Left lobe of liver (tissue), 2 donors: ENCODE data around the gene VPS37C. TPM values are rescaled to one million over a fixed set of nuclear protein-coding genes. Genes with fewer than 3 reads are reported as not detected.
"Not testable (repeated sequence)": the region's sequence is repeated elsewhere in the genome, so short reads cannot be mapped to it uniquely, and the experiment has no call there.

ENCODE experiments used
- ATAC-seq: fragments of 200-7000 bp; cut with Tn5 transposase; one replicate; pipeline ENCODE4 v1.9.1; 2020; ENCODE audit warnings: mild to moderate bottlenecking, moderate library complexity
- DNase-seq: peaks from one replicate; pipeline ENCODE4 v3.0.0-alpha.2; 2020; ENCODE audit warnings: low spot score
- total RNA-seq: library from RNA; stranded (reverse); gene quantifications from one replicate; pipeline ENCODE4 v1.2.1, GENCODE V29; 2021
- donor health status: DM: no; HTN: no; CAD: no; lungs with moderate emphysema.
- donor health status: DM: no; HTN: yes; CAD: no.

Gene VPS37C
- total RNA-seq, 1 donor from 2014 or later, result 5.9 TPM

DNA sequence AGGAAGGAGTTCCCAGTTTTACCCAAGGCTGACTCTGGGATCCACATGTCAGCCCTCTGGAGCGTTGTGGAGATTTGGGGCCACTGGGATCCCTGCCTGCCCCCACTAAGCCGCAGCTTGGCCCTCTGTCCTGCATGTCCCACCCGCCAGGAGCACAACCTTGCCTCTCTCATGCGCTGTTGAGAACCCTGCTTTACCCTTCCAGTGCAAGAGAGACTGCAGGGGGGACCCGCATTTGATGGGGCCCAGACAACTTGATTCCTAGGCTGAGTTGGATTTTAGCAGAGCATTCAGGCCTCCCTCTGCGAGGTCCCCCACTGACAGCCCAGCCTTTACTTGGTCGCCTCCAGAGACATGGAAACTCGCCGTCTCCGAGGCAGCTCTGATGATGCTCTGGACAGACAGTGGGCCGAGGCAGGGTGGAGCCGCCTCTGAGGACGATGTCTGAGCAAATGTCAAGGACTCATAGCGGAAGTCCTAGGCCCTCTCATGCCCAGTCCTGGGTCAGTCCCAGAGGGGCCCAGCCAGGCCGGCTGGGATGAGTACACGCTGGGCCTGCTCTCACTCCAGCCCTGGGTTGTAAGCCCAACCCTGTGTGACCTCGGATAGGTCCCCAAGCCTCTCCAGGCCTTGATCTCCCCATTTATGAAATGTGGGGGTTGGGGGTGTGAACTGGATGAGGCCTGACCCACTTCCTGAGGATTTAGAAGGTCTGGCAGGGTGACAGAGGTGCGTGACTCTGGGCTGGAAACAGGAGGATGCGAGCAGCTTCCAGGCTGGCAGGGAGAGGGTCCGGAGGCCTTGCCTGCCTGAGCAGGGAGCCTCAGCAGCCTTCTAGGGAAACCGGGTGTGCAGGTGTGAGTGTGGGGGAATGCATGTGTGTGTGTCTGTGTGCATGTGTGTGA, 58.3 kb downstream of the VPS37C start:
- ATAC-seq (no peak), DNase-seq (no peak)

DNA sequence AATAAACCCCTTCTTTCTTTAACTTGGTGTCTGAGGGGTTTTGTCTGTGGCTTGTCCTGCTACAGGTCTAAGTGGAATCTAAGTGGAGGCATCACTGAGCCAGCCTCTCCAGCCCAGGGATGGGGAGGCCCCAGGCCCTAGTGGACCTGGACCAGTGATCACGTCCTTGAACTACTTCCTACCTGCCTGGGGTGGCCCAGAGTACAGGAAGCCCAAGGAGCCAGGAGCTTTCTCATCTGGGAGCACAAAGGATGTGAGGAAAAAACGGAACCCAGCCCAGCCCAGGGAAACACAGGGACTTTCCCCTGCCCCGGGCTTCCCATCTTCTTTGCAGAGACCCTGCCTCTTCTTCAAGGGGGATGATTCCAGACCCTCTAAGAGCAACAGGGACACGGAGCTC, 62.4 kb downstream of the VPS37C start:
- ATAC-seq (no peak), DNase-seq (no peak)

DNA sequence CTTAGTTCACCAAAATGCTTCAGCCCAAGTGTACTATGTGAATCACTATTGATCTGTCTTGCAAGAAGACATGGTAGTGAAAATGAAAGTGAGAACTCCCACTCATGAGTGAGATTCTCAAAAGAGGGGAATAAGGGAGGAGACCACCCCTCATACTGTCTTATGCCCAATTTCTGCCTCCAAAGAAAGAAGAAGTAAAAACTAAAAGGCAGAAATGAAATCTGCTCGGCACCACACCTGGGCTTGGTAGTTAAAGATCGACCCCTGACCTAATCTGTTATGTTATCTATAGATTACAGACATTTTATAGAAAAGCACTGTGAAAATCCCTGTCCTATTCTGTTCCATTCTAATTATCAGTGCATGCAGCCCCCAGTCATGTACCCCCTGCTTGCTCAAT, 63.0 kb downstream of the VPS37C start:
- not testable (repeated sequence) for DNase-seq, ATAC-seq

DNA sequence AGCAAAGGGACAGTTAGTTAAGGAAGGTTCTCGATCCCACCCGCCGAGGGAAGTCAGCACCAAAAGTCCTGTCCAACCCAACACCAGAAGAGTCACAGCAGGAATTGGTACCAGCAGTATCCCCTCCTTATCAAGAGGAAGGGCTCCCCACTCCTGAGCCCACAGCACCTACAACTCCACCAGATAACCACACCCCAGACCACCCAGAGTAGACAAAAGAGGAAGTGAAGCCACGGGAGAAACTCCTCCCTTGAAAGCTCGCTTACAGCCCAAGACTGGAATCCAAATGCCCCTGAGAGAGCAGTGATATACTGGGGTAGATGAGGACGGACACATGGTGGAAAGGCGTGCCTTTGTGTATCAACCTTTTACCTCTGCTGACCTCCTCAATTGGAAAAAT, 66.2 kb downstream of the VPS37C start:
- no peak for ATAC-seq
- DNase-seq, result no peak

DNA sequence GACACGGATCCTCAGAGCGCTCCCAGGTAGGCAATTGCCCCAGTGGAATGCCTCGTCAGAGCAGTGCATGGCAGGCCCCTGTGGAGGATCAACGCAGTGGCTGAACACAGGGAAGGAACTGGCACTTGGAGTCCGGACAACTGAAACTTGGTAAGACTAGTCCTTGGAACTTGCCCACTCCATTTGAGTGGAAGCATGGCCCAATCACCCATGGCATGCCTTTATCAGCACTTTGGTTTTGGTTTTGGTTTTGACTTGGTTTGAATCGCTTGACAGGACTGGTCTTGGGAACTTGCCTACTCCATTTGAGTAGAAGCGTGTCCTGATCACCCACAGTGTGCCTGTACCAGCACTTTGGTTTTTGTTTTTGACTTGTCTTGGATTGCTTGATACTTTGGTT, 67.1 kb downstream of the VPS37C start:
- not testable (repeated sequence) for ATAC-seq, DNase-seq

DNA sequence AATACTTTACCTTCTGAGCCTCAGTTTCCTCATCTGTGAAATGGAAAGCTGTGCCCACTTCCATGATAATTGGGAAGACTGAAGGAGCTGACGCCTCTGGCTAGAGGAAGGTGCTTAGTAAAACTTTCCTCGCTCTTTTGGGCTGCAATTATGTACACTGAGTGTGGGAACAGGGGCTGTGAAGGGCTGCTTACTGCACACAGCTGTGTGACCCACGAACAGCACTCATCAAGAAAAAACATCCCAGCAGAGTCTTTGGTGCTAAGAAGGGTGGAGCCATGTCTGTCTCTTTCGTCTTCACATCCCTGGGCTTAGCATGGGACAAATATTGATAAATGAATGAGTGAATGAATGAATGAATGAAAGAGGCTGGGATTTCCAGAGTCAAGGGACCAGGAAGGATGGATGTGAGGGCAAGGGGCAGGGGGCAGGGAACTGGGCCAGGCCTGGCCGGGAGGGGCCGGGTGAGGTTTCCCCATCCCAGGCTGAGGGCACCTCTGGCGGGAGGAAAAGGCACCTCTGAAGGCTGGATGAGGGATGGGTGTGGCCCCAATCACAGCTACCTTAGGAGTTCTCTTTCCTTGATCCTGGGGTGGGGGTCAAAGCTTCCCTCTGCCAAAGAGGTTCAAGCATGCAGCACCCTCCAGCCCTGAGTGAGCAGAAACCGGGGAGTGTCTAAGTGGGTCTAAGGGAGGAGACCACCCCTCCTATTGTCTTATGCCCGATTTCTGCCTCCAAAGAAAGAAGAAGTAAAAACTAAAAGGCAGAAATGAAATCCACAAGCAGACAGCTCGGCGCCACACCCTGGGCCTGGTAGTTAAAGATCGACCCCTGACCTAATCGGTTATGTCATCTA, 68.1 kb downstream of the VPS37C start:
- ATAC-seq, result no peak
- DNase-seq, result no peak

DNA sequence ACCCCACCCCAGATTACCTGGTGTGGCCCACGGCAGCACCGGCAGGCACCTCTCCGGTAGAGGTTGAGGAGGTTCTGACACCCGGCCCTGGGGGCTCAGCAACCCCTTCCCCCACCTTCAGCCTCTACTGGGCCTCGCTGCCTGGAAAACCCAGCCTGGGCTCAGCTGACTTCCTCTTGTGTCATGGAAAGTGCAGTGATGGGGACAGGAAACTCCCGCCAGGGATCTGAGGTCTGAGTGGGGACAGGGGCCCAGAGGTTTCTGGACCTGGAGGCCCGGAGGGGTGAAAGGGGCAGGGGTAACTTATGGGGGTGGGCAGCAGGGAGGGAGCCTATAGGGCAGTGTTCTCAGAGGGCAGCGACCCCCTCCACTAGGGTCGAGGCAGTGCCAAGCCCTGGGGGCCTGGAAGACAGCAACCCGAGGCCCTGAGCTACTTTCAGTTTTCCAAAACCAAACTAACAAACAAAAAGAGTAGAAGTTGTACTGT, 68.9 kb downstream of the VPS37C start:
- ATAC-seq, result no peak

DNA sequence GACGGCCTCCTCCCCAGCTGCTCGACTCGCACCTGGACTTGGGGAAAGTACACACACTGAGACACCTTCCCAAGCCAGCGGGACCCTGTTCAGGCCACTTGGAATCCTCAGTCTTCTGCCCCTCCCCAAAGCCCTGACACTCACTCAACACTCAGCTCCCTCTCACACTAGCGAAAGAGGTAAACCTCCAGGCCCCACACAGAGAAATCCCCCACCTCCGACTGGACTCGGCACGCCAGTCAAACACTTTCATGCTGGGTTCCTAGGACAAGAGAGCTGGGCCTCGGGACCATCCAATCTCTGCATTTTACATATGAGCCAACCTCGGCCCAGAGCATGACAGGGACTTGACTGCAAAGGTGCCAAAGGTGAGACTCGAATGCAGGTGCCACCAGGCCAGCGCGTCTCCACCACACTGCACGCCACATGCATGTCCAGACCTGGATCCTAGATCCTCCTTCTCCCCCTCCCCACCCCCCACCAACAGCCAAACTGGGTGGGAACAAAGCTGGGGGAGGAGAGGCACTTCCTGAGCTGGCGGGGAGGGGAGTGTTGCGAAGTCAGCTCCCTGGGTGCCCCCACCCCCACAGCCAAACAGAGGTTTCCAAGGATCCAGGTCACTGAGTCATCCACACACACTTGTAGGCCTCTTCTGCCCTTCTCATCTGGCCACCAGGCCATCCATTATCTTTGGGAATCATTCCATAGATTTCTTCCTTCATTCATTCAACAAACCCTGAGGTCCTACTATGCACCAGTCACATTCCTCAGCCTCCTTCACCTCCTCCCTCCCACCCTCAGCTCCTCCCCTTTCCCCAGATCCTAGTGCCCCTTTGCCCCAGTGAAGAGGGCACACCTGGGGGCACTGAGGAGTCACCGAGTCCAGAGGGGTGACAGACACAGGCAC, 69.6 kb downstream of the VPS37C start:
- no peak for DNase-seq

More for the DNA sequence above, 68.9 kb downstream of the VPS37C start:
- DNase-seq, result no peak

DNA sequence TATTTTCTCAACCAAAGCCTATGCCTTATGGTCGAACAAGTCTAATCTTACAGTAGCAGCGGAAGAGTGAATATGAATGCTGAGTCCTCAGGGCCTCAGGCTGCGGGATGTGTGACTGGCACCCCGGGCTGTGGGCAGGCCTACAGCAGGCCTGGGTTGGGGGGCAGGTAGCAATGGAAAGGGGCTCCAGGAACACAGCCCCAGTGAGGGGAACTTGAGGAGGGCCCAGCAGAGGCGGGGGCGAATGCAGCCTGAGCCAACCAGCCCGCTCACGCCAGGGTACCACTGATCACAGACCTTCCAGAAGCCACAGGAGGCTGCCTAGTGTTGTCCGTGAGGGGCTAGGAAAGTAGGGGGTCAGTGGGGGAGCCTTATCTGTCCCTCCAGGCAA, 70.2 kb downstream of the VPS37C start:
- no peak for ATAC-seq
- DNase-seq, result no peak

More for the DNA sequence above, 69.6 kb downstream of the VPS37C start:
- ATAC-seq, result no peak

DNA sequence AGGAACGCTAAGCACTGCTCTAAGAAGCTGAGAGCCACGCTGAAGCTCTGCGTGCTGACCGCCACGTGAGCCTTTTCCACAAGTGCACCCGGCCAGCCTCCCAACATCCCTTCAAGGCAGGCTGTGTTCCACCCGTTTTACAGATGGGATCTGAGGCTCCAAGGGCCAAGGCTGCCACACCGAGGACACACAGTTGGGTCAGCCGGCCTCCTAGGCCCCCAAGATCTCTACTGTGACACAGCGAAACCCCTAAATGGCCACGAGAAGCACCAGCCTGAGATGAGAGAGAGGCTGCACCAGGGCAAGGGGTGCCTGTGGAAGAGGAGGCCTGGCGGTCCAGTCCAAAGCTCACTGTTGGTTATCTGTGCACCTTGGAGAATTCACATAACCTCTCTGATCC, 70.7 kb downstream of the VPS37C start:
- ATAC-seq (no peak), DNase-seq (no peak)

DNA sequence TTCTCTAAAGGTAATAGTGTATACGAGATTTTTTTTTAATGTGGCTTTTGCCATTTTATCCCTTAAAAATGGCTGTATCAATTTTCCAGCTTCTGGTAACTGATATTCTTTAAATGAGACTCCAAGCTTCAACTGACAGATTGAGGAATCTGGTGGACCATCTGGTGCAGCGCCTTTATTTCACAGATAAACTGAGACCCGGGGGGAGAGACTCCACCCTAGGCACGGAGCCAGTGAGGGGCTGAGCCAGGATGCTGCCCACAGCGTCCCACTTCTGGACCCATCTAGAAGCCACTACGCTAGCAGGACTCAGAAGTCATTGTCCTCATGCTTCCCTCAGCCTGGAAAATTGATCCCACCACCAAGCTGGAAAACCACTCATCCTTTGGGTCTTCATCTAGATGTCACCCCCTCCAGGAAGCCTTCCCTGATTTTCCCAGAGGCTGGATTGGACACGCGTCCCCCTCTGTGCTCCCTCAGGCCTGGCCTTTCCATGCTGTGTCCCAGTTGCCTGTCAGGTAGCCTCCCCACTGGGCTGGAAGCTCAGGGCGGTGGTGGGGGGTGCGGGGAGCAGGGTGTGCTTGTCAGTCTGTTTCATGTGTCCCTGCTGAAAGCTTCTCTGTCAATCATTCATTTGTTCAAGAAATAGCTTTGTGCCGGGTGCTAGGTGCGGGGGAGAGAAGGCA, 71.3 kb downstream of the VPS37C start:
- ATAC-seq (no peak), DNase-seq (no peak)

DNA sequence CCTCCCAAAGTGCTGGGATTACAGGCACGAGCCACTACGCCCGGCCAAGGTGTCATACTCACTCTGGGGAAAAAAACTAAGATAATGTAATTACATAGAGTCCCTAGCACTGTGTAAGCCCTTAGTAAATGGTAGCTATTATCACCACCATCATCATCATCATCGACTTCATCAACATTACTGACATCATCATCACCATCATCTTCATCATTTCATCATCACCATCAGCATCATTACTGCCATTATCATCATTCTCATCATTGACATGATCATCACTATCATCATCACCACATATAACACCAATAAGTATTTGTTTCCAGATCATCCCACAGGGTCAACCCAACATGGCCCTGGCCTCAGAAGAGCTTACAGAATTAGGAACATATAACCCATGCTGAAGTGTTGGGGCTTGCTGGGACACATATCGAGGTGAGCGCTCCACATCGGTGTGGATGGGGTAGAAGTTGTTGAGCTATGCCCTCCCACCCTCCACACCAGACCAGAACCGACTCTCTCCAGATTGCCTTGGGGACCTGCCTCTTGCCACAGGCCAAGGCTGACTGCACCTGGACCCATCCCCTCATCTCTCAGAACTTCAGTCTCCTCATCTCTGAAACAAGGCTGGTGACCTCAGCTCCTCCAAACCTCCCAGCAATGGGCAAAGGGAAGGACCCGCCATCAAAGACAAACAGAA, 73.7 kb downstream of the VPS37C start:
- DNase-seq (no peak), ATAC-seq (no peak)

DNA sequence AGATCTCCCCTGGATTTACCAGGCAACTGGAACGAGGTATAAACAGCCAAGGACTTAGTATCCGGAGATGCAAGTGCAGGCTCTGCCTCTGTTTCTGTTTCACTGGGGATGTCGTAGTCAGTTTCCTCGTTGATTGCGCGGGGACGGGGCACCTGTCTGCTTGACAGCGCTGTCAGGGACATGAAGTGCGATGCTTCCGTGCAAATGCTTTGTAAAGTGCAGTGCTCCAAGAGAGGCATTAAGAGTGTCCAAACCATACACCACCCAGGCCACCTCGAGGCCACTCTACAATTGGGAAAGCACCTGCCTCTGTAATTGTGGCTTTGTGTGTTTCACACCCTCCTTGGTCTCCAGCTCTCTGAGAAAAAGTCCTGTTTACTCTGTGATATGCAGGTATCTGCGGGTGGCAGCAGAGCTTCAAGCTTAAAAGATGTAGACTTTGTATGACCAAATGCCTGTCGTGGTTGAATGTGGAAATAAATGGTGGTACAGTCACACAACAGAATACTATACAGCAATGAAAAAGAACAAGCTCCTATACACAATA, 77.6 kb downstream of the VPS37C start:
- DNase-seq, result no peak

DNA sequence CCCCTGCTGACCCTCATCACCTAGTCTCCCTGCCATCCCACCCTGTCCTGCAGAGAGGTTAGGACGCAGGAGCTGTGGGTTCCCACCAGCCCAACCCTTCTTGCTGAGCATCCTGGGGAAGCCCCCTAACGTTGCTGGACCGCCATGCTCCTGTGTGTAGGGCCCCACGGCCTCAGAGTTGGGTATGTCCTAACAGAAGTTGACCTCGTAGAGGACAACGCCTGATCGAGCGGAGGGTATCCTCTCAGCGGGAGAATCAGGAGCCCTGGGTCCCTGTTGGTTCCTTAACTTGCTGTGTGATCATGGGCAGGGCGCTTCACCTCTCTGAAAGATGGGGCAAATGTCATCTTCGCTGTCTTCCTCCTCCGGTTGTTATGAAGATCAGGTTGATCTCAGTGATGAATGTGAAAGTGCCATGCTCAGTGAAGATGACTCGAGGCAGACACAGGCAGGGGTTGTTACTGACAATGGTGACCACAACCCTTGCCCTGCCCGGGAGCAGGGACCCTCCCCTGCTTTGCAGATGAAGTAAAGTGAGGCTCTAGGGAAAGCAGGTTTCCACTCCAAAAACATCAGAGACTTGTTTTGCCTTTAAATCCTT, 78.2 kb downstream of the VPS37C start:
- no peak for ATAC-seq
- DNase-seq, result no peak

More for the DNA sequence above, 77.6 kb downstream of the VPS37C start:
- no peak for ATAC-seq

DNA sequence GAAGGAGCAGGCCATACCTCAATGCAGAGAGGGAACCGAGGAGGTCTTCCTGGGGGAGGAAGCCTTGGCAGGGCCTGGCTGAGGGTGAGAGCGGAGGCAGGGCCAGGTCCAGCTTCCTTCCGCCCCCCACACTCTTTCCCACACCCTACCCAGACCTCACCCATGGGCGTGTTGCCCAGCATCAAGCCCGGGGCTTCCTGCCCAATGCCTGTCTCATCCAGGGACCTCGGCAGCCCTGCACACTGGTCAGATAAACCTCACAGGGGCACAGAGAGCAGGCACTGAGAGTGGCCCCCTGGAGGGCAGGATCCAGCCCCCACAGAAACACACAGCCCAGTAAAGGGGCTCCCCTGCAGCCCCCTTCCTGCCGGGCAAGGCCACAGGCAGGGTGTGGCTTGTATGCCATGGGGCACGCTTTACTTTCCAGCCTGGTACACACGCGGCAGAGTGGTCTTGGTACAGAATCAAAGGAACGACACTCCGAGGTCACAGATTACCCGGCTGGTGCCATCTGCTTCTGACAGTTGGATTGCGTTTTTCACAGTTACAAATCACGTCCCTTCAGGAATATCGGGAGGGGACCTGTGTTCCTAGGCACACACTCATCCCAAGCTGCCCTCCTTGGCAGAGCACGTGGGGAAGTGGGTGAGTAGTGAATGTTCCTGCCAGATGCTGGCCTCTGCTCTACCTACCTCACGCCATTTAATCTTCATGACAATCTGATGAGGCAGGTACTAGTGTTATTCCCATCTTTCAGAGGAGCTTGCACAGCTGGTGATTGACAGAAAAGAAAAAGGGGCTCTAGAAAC, 79.0 kb downstream of the VPS37C start:
- DNase-seq (no peak), ATAC-seq (no peak)

DNA sequence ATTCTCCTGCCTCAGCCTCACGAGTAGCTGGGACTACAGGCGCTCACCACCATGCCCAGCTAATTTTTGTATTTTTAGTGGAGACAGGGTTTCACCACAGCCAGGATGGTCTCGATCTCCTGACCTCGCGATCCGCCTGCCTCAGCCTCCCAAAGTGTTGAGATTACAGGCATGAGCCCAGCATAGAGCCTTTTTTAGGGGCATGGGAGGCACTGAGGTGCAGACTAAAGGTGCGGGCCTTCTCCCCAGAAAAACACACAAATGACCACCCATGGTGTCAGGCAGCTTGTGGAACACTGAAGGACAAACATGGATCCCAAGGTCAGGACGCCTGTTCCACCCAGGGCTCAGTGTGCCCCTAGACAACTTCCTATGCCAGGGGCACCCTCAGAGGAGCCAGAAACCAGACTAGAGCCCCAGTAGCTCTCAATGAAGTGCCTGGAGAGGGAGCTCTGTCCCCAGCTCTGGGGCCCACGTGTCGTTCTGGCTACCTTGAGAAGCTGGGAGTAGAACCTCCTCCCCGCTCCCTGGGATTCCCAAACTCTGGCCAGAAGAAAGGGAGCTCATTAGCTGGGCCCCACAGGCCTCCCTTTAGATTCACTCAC, 80.1 kb downstream of the VPS37C start:
- DNase-seq, result no peak

DNA sequence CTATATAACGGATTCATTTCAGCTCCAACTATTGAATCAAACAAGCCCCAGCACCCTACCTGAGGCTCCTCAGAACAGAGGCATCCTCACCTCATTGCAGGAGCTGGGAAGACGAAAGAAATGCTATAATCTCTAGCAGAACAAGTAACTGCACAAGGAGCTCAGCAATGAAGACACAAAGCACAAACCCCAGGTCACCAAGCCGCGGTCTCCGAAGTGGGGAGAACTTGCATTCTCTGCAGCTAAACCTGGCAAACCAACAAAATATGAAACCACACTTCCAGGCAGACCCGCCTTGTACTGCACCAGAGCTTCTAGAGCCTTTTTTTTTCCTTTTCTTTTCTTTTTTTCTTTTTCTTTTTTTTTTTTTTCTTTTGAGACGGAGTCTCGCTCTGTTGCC, 80.7 kb downstream of the VPS37C start:
- ATAC-seq (no peak), DNase-seq (no peak)

More for the DNA sequence above, 80.1 kb downstream of the VPS37C start:
- ATAC-seq, result no peak
